GM19463 (cell line): ENCODE results near the gene P3H3.
"Not testable (repeated sequence)": the region's sequence is repeated elsewhere in the genome, so short reads cannot be mapped to it uniquely, and the experiment has no call there.

Experiments used
- ATAC-seq: cut with Tn5 transposase; IDR thresholded peaks from one replicate; pipeline ENCODE4 v1.9.1; 2021; ENCODE audit warnings: mild to moderate bottlenecking, moderate library complexity; ENCODE audit not compliant: unreplicated experiment

Gene P3H3

GRCh38 chr12:6887460-6887859, 59.3 kb downstream of the P3H3 start:
- no peak for ATAC-seq

GRCh38 chr12:6888360-6888759, 60.2 kb downstream of the P3H3 start:
- no peak for ATAC-seq

- not testable (repeated sequence) for ATAC-seq
Observed at GRCh38 chr12:6888794-6889193, 60.6 kb downstream of the P3H3 start.
